Right atrium auricular region (tissue), 2 donors: ENCODE measurements around the gene CAMTA1. TPM values are rescaled to one million over a fixed set of nuclear protein-coding genes. Genes with fewer than 3 reads are reported as not detected.

Experiments
- DNase-seq: peaks from one replicate; pipeline ENCODE4 v3.0.0-alpha.2; 2019; ENCODE audit warnings: low spot score
- H3K27ac ChIP-seq, 2 donors: fragments of 200-600 bp; sonication (generic); 1 replicate in 1 of 2; 2 replicates in 1 of 2; pipeline ENCODE4 v1.5.1; 2016 to 2019
- H3K27me3 ChIP-seq, 2 donors: fragments of 200-600 bp; sonication (generic); one replicate each; pipeline versions ENCODE4 v1.5.1 to v1.6.0; 2017 to 2019
- H3K36me3 ChIP-seq: fragments of 200-600 bp; sonication (generic); one replicate; pipeline ENCODE4 v1.5.1; 2016
- H3K4me1 ChIP-seq, 2 donors: fragments of 200-600 bp; sonication (generic); one replicate each; pipeline versions ENCODE4 v1.5.1 to v1.6.0; 2017 to 2019
- H3K4me3 ChIP-seq, 2 donors: fragments of 200-600 bp; sonication (generic); 1 replicate in 1 of 2; 2 replicates in 1 of 2; pipeline ENCODE4 v1.5.1; 2017 to 2019; ENCODE audit warnings: mild to moderate bottlenecking in 1 of 2, moderate library complexity in 1 of 2
- H3K9me3 ChIP-seq, 2 donors: fragments of 200-600 bp; sonication (generic); one replicate each; pipeline ENCODE4 v1.5.1; 2019
- total RNA-seq, 2 donors: library from RNA; depleted of rRNA; stranded (reverse); fragments of >200 nt; gene quantifications; one replicate each; pipeline ENCODE4 v1.1.0, GENCODE V29; 2016
- TF ChIP-seq, protein P1 (sequence below), 2 donors: fragments of 200-600 bp; sonication (generic); IDR thresholded peaks; one replicate each; pipeline ENCODE4 v1.5.1; 2019; ENCODE audit warnings: antibody characterized with exemption in 2 of 2

CAMTA1 gene
- total RNA-seq, 2 donors from 2014 or later = 132 to 190 TPM

DNA sequence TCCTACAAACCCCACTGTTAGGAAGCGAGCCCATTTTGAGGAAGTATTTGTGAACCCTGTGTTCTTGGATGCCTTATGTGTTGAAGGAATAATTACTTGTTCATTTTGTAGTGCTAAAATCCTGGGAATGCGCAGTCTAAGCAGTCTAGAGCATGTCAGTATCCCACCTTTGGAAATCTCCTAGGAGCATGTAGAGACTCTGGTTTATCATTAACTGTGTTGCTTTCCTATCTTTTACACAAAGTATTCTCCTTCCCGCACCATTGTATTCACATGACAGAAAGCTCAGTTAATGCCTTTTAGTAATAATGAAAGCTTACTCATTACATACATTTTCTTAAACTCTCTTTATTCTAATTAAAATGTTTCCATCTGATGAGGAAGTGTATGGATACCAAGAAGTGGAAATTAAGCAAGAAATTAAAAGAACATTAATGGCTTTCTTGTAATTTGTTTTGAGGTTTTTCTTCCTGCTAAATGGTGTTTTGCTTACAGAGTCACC, 99.4 kb downstream of the CAMTA1 start:
- Histone ChIP-seq H3K27ac (no peak overlapping the region), H3K36me3 (peaks cover 6% of the 10 kb centered on the region), H3K9me3 (no peaks in the 10 kb centered on the region), H3K4me1 (peaks cover 0 to 3% of the 10 kb centered on the region in 2 donors), H3K27me3 (no peaks in the 10 kb centered on the region), H3K4me3 (no peak overlapping the region)
- DNase-seq = no peak
- TF ChIP-seq, protein P1, sequence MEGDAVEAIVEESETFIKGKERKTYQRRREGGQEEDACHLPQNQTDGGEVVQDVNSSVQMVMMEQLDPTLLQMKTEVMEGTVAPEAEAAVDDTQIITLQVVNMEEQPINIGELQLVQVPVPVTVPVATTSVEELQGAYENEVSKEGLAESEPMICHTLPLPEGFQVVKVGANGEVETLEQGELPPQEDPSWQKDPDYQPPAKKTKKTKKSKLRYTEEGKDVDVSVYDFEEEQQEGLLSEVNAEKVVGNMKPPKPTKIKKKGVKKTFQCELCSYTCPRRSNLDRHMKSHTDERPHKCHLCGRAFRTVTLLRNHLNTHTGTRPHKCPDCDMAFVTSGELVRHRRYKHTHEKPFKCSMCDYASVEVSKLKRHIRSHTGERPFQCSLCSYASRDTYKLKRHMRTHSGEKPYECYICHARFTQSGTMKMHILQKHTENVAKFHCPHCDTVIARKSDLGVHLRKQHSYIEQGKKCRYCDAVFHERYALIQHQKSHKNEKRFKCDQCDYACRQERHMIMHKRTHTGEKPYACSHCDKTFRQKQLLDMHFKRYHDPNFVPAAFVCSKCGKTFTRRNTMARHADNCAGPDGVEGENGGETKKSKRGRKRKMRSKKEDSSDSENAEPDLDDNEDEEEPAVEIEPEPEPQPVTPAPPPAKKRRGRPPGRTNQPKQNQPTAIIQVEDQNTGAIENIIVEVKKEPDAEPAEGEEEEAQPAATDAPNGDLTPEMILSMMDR (IDR thresholded peaks at IDR 0.05) = no peak

DNA sequence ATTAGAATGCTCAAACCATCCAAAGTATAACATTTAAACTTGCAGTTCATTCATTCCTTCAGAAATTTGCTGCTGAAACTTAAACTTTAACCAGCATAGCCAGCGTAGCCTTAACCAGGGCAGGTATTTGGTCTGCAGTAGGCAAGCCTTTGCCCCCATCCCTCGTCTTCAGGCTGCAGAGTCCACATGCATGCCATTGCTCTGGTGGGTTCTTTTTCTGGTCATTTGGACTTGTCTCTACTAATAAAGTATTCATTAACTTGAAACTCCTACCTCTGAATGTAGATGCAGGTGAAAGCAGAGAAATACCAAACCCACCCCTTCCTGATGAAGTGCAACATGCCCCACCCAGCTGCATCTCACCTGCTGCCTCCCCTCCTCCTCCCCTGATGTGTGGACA, 100.2 kb downstream of the CAMTA1 start:
- DNase-seq = no peak
- TF ChIP-seq, protein P1 (IDR thresholded peaks at IDR 0.05) = no peak
- peaks cover 0 to 8% of the 10 kb centered on the region in 2 donors for H3K4me1 ChIP-seq
- H3K27ac ChIP-seq = no peak overlapping the region
- no peaks in the 10 kb centered on the region for H3K9me3 ChIP-seq
- H3K4me3 ChIP-seq = no peak overlapping the region
- H3K36me3 ChIP-seq = peaks cover 6% of the 10 kb centered on the region
- H3K27me3 ChIP-seq = no peaks in the 10 kb centered on the region

DNA sequence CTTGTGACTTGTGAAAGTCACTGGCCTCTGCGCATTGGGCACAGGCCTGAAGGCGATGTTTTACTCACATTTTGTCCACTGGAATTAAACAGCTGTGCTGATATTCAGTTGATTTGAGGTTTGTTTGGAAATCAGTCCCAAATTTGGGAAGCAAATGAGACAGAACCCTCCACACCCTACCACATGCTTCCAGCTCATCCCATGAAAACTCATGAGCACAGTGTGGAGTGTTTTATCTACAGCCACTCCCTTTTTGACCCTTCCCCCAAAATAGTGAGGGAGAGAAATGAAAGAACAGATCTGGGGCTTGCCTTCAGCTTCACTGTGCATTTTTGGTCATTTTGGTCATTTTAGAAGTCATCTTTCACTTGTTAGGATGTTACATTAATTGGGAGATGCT, 101.3 kb downstream of the CAMTA1 start:
- Histone ChIP-seq H3K9me3 (no peaks in the 10 kb centered on the region), H3K27ac (no peak overlapping the region), H3K36me3 (peaks cover 6% of the 10 kb centered on the region), H3K4me3 (no peak overlapping the region), H3K4me1 (peaks cover 0 to 8% of the 10 kb centered on the region in 2 donors), H3K27me3 (no peaks in the 10 kb centered on the region)
- TF ChIP-seq, protein P1 (IDR thresholded peaks at IDR 0.05) = no peak
- DNase-seq = no peak

DNA sequence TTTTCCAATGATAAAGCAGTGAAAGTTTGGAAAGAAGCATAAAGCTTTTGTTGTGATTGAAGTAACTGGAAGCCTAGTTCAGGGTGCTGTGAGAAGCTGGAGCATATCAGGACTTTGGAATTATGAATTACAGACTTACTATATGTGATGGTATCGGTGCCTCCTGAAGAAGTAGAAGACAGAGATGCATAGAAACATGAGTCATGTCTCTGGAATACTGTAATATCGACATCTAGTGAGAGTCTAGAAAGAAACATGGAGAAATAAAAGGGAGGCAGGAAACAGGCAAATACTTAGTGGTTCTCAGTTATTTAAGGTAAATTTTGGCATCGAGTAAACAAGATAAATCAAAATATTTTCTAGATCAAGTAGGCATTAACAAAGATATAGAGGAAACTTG, 103.0 kb downstream of the CAMTA1 start:
- peaks cover 0 to 8% of the 10 kb centered on the region in 2 donors for H3K4me1 ChIP-seq
- no peaks in the 10 kb centered on the region for H3K9me3 ChIP-seq
- H3K36me3 ChIP-seq = peaks cover 6% of the 10 kb centered on the region
- no peak for DNase-seq
- TF ChIP-seq, protein P1 (IDR thresholded peaks at IDR 0.05) = no peak
- no peak overlapping the region for H3K27ac ChIP-seq
- H3K27me3 ChIP-seq = no peaks in the 10 kb centered on the region
- H3K4me3 ChIP-seq = no peak overlapping the region

DNA sequence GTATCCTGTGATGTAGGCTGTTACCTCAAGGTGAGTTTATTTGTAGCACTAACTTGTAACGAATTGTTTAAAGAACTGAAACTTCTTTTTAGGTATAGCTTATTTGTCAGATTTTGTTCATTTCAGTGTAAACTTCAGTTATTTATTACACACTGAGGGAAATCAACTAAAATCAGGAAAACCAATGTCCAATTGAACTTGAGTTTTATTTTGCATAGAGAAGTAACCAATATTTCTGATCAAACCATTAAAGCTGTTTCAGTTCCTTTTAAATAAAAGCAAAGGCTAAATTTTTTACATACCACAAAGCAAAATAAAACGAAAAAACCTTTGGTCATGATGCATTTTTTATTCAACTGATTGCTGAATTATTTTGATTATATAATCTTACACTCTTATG, 103.6 kb downstream of the CAMTA1 start:
- peaks cover 6% of the 10 kb centered on the region for H3K36me3 ChIP-seq
- no peak overlapping the region for H3K4me3 ChIP-seq
- H3K4me1 ChIP-seq = peaks cover 0 to 8% of the 10 kb centered on the region in 2 donors
- TF ChIP-seq, protein P1 (IDR thresholded peaks at IDR 0.05) = no peak
- H3K27ac ChIP-seq = no peak overlapping the region
- no peaks in the 10 kb centered on the region for H3K9me3 ChIP-seq
- no peak for DNase-seq
- H3K27me3 ChIP-seq = no peaks in the 10 kb centered on the region

DNA sequence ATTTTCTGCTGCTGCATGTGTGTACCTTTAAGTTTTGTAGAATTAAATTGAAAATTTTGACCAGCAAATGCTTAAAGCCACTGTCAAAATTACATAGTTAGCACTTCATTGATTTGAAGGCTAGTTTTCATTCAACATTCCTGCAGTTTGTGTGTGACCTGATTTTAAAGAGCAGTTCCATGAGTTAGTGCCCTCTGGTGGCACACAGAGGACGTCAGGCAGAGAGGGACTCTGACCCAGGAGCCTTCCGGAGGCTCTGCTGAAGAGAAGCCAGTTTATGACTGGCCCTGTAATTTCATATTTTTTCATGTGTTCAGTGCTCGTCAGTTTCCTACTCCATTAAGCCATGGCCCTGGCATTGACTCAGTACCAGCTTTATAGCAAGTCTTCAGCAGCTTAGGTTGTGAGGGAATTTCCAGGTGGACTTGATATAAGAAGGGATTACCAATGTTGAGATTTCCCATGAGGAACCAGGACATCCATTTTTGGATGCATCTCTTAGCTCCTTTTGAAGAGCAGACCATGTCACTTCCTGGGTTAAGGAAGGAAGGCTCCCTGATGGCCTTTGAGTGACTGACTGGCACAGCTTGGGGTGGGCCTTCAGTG, 104.7 kb downstream of the CAMTA1 start:
- no peak for DNase-seq

More for the DNA sequence above, 104.7 kb downstream of the CAMTA1 start:
- no peaks in the 10 kb centered on the region for H3K27me3 ChIP-seq
- H3K4me1 ChIP-seq = peaks cover 0 to 8% of the 10 kb centered on the region in 2 donors
- H3K9me3 ChIP-seq = no peaks in the 10 kb centered on the region
- TF ChIP-seq, protein P1 (IDR thresholded peaks at IDR 0.05) = peak; percentile 47 to 86
- H3K27ac ChIP-seq = no peak overlapping the region
- peaks cover 6% of the 10 kb centered on the region for H3K36me3 ChIP-seq
- no peak overlapping the region for H3K4me3 ChIP-seq
